Ectodermal cell (in vitro differentiated cells): ENCODE measurements around the gene RBMS3.

ENCODE experiments used
- H3K27ac ChIP-seq: 2 replicates; pipeline ENCODE4 v1.7.0; 2013; ENCODE audit warnings: mild to moderate bottlenecking, low read depth, low read length; ENCODE audit not compliant: insufficient read depth, poor library complexity, severe bottlenecking
- H3K27me3 ChIP-seq: 2 replicates; pipeline ENCODE4 v1.7.0; 2013; ENCODE audit warnings: mild to moderate bottlenecking, low read length; ENCODE audit not compliant: insufficient read depth, control insufficient read depth, poor library complexity, severe bottlenecking
- H3K36me3 ChIP-seq: one replicate; pipeline ENCODE4 v1.7.0; 2013; ENCODE audit warnings: low read length; ENCODE audit not compliant: control insufficient read depth, insufficient read depth
- H3K4me1 ChIP-seq: one replicate; pipeline ENCODE4 v1.7.0; 2013; ENCODE audit warnings: low read length; ENCODE audit not compliant: control insufficient read depth, insufficient read depth
- H3K4me3 ChIP-seq: 2 replicates; pipeline ENCODE4 v1.7.0; 2013; ENCODE audit warnings: low read depth, low read length, control low read depth; ENCODE audit not compliant: insufficient read depth
- H3K9me3 ChIP-seq: 2 replicates; pipeline ENCODE4 v1.7.0; 2013; ENCODE audit warnings: mild to moderate bottlenecking, low read length, moderate library complexity; ENCODE audit not compliant: control insufficient read depth
- WGBS, 2 experiments: methylation state at CpG; one replicate each; pipeline ENCODE4 v1.1.7; 2013; ENCODE audit warnings: missing lambda C conversion rate in 2 of 2; 5-methylcytosine and 5-hydroxymethylcytosine counted together

RBMS3 gene

DNA sequence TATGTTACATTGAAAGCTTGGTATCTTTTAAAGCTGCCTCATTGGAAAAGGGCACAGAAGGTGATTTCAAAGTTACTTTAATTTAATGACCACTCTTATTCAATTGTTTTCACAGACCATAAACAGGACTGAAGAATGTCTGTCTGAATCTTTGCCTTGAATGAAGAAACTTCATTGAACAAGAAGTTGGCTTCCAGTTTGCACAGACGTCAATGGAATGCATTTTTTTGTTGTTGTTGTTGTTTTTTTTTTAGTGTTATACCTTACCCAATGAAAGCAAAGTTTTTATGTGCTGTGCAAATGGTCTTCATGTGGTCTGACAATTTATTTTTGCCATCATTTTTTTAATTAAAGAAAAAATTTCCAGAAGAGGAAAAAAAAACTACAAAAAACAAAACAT is 722.9 kb downstream of the RBMS3 start:
- Histone ChIP-seq H3K36me3 (no peaks in the 10 kb centered on the region), H3K9me3 (no peaks in the 10 kb centered on the region), H3K27me3 (no peaks in the 10 kb centered on the region), H3K4me3 (no peak overlapping the region), H3K27ac (no peak overlapping the region), H3K4me1 (peaks cover 6% of the 10 kb centered on the region)
- WGBS, 2 experiments = 70 to 74% methylated on average over 1 of the region's 1 CpG

DNA sequence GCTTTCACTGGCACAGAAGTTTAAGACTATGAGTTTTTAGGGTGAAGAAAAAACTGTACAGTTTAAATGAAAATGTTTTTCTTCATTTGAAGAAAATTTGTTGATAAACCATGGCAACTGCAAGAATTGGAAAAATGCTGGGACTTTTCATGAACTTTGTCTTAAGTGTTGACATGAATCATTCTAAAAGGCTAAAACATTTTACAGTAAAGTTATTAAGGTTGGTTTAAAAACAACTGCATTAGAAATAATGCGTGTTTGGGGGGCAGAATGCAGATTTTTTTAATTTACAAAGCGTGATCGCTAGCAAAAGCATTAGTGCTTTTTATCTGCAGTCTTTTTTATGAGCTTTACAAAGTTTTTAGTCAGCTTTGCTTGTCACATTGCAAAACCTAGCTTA is 723.6 kb downstream of the RBMS3 start:
- 96 to 97% methylated on average over 3 of the region's 3 CpGs for WGBS, 2 experiments
- H3K4me3 ChIP-seq = no peak overlapping the region

GRCh38 chr3:30006111-30006510 is 725.2 kb downstream of the RBMS3 start:
- Histone ChIP-seq H3K9me3 (no peaks in the 10 kb centered on the region), H3K27me3 (no peaks in the 10 kb centered on the region), H3K27ac (no peak overlapping the region), H3K4me1 (peaks cover 6% of the 10 kb centered on the region), H3K4me3 (no peak overlapping the region), H3K36me3 (no peaks in the 10 kb centered on the region)
- 92% methylated on average over 1 of the region's 1 CpG; no CpG with 5 or more reads in 1 of the 2 experiments for WGBS, 2 experiments

More for the DNA sequence above, 723.6 kb downstream of the RBMS3 start:
- Histone ChIP-seq H3K27me3 (no peaks in the 10 kb centered on the region), H3K9me3 (no peaks in the 10 kb centered on the region), H3K27ac (no peak overlapping the region), H3K36me3 (no peaks in the 10 kb centered on the region), H3K4me1 (peaks cover 6% of the 10 kb centered on the region)

- 91 to 94% methylated on average over 1 of the region's 1 CpG for WGBS, 2 experiments
- Histone ChIP-seq H3K4me3 (no peak overlapping the region), H3K4me1 (peaks cover 3% of the 10 kb centered on the region), H3K36me3 (no peaks in the 10 kb centered on the region), H3K9me3 (no peaks in the 10 kb centered on the region), H3K27me3 (no peaks in the 10 kb centered on the region), H3K27ac (no peak overlapping the region)
Measured at GRCh38 chr3:30007668-30008067, 726.8 kb downstream of the RBMS3 start.

DNA sequence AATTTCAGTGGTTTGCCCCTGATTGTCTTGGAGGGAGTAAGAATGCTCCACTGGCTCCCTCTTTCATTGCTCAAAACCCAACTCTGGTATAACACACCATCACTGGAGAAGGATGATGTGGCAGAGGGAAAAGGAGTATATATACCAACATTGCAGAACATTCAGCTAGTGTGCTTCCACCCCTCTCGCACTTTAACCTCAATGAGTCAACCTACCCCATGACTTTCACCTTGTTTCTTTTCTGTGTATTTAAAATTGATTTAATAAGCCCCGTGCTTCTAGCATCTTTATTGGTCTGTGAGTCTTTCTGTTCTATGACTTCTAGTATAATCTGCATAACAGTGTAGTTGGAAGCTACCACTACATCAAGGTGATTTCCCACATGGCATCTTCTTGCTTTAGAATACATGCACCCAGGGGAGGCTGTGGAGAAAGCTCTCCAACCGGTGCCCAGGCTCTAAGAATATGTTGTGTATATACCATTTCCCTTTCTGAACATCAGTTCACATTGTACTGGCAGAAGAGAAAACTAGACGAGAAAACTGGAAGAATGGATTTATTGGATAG is 730.4 kb downstream of the RBMS3 start:
- Histone ChIP-seq H3K27ac (no peak overlapping the region), H3K9me3 (no peaks in the 10 kb centered on the region), H3K27me3 (no peaks in the 10 kb centered on the region), H3K36me3 (no peaks in the 10 kb centered on the region), H3K4me3 (no peak overlapping the region), H3K4me1 (no peaks in the 10 kb centered on the region)
- WGBS, 2 experiments = 95 to 98% methylated on average over 2 to 4 of the region's 4 CpGs

DNA sequence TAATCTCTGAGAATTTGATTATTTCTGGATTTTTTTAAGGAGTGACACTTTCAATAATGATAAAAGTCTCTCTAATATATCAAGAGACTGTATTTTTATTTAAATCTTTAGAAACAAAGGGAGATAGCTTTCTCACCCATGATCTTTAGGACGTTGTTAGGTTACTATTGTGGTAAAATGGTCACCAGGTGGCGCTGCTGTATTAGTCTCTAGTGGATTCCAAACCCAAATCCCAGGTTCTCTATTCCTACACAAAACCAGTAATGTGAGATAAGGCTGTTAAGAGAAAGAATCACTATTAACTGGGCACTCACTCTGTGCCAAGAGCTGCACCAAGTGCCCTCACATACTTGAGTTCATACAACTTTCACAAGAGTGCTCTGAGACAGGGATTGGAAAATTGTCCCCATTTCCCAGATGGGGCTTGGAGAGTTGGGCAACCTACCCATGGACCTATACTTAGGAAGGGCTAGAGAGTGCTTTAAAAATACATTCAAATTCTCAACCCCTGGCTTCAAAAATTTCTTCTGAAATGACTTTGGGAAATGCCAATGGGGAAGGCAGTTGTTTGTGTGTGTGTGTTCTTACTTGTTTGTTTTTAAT is 732.2 kb downstream of the RBMS3 start:
- 0% methylated on average over 2 of the region's 2 CpGs; no CpG with 5 or more reads in 1 of the 2 experiments for WGBS, 2 experiments
- H3K27ac ChIP-seq = no peak overlapping the region
- no peaks in the 10 kb centered on the region for H3K27me3 ChIP-seq
- H3K9me3 ChIP-seq = no peaks in the 10 kb centered on the region
- H3K4me1 ChIP-seq = no peaks in the 10 kb centered on the region
- H3K4me3 ChIP-seq = no peak overlapping the region
- no peaks in the 10 kb centered on the region for H3K36me3 ChIP-seq

DNA sequence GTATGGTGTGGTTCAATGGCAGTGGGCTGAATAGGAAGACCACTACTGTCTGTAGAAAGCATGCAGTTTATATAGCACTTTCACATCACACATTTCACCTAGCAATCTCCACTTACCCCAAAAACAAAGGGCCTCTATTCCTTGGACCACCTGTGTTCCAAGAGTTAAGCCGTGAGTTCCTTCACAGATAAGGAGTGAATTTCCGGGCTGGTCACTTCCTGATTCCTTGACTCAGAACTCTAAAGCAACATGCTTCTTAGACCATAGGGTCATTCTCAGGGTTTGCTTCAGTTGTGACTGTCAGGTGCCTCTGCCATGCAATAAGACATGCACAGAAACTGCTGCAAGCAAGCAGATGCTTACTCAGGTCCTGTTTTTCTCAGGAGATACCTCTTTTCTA is 737.0 kb downstream of the RBMS3 start:
- Histone ChIP-seq H3K4me3 (no peak overlapping the region), H3K27ac (no peak overlapping the region), H3K4me1 (no peaks in the 10 kb centered on the region), H3K36me3 (no peaks in the 10 kb centered on the region), H3K27me3 (no peaks in the 10 kb centered on the region), H3K9me3 (no peaks in the 10 kb centered on the region)
- WGBS, 2 experiments = 92 to 97% methylated on average over 2 of the region's 2 CpGs

DNA sequence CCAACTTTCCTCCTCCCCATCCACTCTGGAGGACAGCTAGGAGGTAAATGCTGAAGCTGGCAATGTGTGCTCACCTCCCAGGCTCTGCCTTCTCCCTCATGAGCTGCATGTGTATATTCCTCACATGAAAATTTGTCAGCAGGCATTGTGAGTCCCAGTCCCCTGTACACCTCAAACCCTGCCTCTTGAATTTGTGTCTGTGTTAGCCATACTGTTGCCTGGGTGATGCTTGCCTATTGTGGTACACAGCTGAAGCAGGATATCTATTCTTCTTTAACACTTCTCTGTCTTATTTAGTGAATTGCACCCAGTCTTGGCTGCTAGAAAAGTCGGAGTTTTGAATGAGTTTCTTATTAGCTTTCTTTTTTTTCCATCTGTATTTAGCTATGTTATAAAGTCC is 739.5 kb downstream of the RBMS3 start:
- no peak overlapping the region for H3K27ac ChIP-seq
- WGBS, 2 experiments = no CpG with 5 or more reads among the region's 1 CpG
- no peaks in the 10 kb centered on the region for H3K4me1 ChIP-seq
- H3K4me3 ChIP-seq = no peak overlapping the region
- H3K36me3 ChIP-seq = no peaks in the 10 kb centered on the region
- no peaks in the 10 kb centered on the region for H3K9me3 ChIP-seq
- H3K27me3 ChIP-seq = no peaks in the 10 kb centered on the region

DNA sequence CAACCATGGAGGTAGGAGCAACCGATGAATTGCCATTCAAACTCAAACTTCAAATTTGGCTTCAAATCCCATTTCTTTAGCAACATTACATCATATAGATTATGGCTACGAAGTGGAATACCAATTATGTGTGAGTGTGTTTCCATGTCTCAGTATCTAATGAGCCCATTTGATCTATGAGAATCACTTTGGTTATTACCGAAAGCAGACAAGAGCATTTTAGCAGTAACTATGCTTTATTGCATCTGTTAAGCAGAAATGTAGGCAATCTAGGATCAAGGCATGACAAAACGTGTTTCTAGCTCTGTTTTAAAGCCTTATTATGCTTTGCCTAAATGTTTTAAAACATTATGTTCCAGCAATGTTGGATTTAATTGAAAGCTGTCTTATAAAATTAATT is 743.6 kb downstream of the RBMS3 start:
- H3K9me3 ChIP-seq = no peaks in the 10 kb centered on the region
- no peaks in the 10 kb centered on the region for H3K27me3 ChIP-seq
- H3K27ac ChIP-seq = no peak overlapping the region
- WGBS, 2 experiments = 72 to 77% methylated on average over 4 of the region's 4 CpGs
- H3K4me1 ChIP-seq = no peaks in the 10 kb centered on the region
- no peak overlapping the region for H3K4me3 ChIP-seq
- no peaks in the 10 kb centered on the region for H3K36me3 ChIP-seq

- no peak overlapping the region for H3K4me3 ChIP-seq
- H3K9me3 ChIP-seq = no peaks in the 10 kb centered on the region
- H3K27me3 ChIP-seq = no peaks in the 10 kb centered on the region
- H3K4me1 ChIP-seq = no peaks in the 10 kb centered on the region
- H3K36me3 ChIP-seq = no peaks in the 10 kb centered on the region
- no peak overlapping the region for H3K27ac ChIP-seq
- WGBS, 2 experiments = 67% methylated on average over 1 of the region's 1 CpG; no CpG with 5 or more reads in 1 of the 2 experiments
Measured at GRCh38 chr3:30026851-30027250, 746.0 kb downstream of the RBMS3 start.
